H9 (cell line): ENCODE data around the gene FAM83E. TPM values are rescaled to one million over a fixed set of nuclear protein-coding genes. Genes with fewer than 3 reads are reported as not detected.
A peak's percentile ranks its signal among the peaks of the same experiment; 100 is the strongest.

Experiments used
- DNase-seq: peaks from one replicate; pipeline ENCODE4 v3.0.0-alpha.2; 2017
- H2AFZ ChIP-seq: one replicate; pipeline ENCODE4 v1.6.1; 2013; ENCODE audit warnings: mild to moderate bottlenecking, low read length, control low read depth, moderate library complexity
- H2AK5ac ChIP-seq: 2 replicates; pipeline ENCODE4 v1.6.1; 2013; ENCODE audit warnings: low read length, control low read depth, mixed read lengths; ENCODE audit not compliant: insufficient read length
- H2BK120ac ChIP-seq: one replicate; pipeline ENCODE4 v1.6.1; 2013; ENCODE audit warnings: low read depth, mild to moderate bottlenecking, low read length, control low read depth, inconsistent platforms; ENCODE audit not compliant: poor library complexity, severe bottlenecking
- H2BK12ac ChIP-seq: 2 replicates; pipeline ENCODE4 v1.6.1; 2013; ENCODE audit warnings: low read length, control low read depth, mixed read lengths, low read depth; ENCODE audit not compliant: insufficient read length
- H2BK15ac ChIP-seq: 2 replicates; pipeline ENCODE4 v1.6.1; 2013; ENCODE audit warnings: low read depth, low read length, control low read depth
- H2BK20ac ChIP-seq: one replicate; pipeline ENCODE4 v1.6.1; 2013; ENCODE audit warnings: low read depth, mild to moderate bottlenecking, low read length, control low read depth, inconsistent platforms; ENCODE audit not compliant: poor library complexity, severe bottlenecking
- H2BK5ac ChIP-seq: 2 replicates; pipeline ENCODE4 v1.6.1; 2013; ENCODE audit warnings: low read length, control low read depth, mixed read lengths; ENCODE audit not compliant: insufficient read length
- H3K14ac ChIP-seq: 2 replicates; pipeline ENCODE4 v1.6.1; 2013; ENCODE audit warnings: low read length, control low read depth; ENCODE audit not compliant: insufficient read depth
- H3K18ac ChIP-seq: 2 replicates; pipeline ENCODE4 v1.6.1; 2013; ENCODE audit warnings: low read depth, mild to moderate bottlenecking, mixed read lengths, low read length, control low read depth; ENCODE audit not compliant: insufficient read length
- H3K23ac ChIP-seq: 2 replicates; pipeline ENCODE4 v1.6.1; 2013; ENCODE audit warnings: low read length, control low read depth, mixed read lengths, low read depth; ENCODE audit not compliant: insufficient read length
- H3K23me2 ChIP-seq: 2 replicates; pipeline ENCODE4 v1.6.1; 2013; ENCODE audit warnings: low read depth, mild to moderate bottlenecking, mixed read lengths, low read length, control low read depth; ENCODE audit not compliant: insufficient read length, poor library complexity, severe bottlenecking
- H3K27ac ChIP-seq: 2 replicates; pipeline ENCODE4 v1.5.1; 2013; ENCODE audit warnings: low read length, control low read depth, mixed read lengths, low read depth; ENCODE audit not compliant: insufficient read length
- H3K27me3 ChIP-seq: 2 replicates; pipeline ENCODE4 v1.6.1; 2013; ENCODE audit warnings: low read length, control low read depth, inconsistent platforms; ENCODE audit not compliant: insufficient read depth
- H3K4ac ChIP-seq: 2 replicates; pipeline ENCODE4 v1.6.1; 2013; ENCODE audit warnings: low read depth, mild to moderate bottlenecking, control low read depth, inconsistent platforms, low read length, moderate library complexity
- H3K4me1 ChIP-seq: 2 replicates; pipeline ENCODE4 v1.6.1; 2013; ENCODE audit warnings: low read length, control low read depth, inconsistent platforms; ENCODE audit not compliant: insufficient read depth
- H3K4me2 ChIP-seq: 2 replicates; pipeline ENCODE4 v1.6.1; 2013; ENCODE audit warnings: low read length, control low read depth, mixed read lengths; ENCODE audit not compliant: insufficient read length, insufficient read depth
- H3K56ac ChIP-seq: 2 replicates; pipeline ENCODE4 v1.6.1; 2013; ENCODE audit warnings: low read depth, mild to moderate bottlenecking, mixed read lengths, low read length, control low read depth; ENCODE audit not compliant: insufficient read length
- H3K79me1 ChIP-seq: 2 replicates; pipeline ENCODE4 v1.6.1; 2013; ENCODE audit warnings: low read depth, mild to moderate bottlenecking, moderate library complexity, low read length, control low read depth, inconsistent platforms; ENCODE audit not compliant: insufficient read depth, poor library complexity, severe bottlenecking
- H3K79me2 ChIP-seq: 2 replicates; pipeline ENCODE4 v1.6.1; 2013; ENCODE audit warnings: low read length, control low read depth, inconsistent platforms; ENCODE audit not compliant: insufficient read depth
- H3K9ac ChIP-seq: 2 replicates; pipeline ENCODE4 v1.6.1; 2013; ENCODE audit warnings: low read length, control low read depth, mixed read lengths; ENCODE audit not compliant: insufficient read length; ENCODE audit errors: extremely low read depth
- H3K9me3 ChIP-seq: one replicate; pipeline ENCODE4 v1.6.1; 2013; ENCODE audit warnings: low read depth, low read length, inconsistent platforms; ENCODE audit not compliant: control insufficient read depth
- H3T11ph ChIP-seq: one replicate; pipeline ENCODE4 v1.6.1; 2013; ENCODE audit warnings: mild to moderate bottlenecking, low read length, control low read depth, inconsistent platforms
- H4K20me1 ChIP-seq: one replicate; pipeline ENCODE4 v1.6.1; 2013; ENCODE audit not compliant: control insufficient read depth, insufficient read length, insufficient read depth
- H4K5ac ChIP-seq: 2 replicates; pipeline ENCODE4 v1.6.1; 2013; ENCODE audit warnings: low read depth, mild to moderate bottlenecking, mixed read lengths, low read length, control low read depth; ENCODE audit not compliant: insufficient read length
- H4K8ac ChIP-seq: replicated peaks from 2 replicates; pipeline ENCODE4 v1.6.1; 2013; ENCODE audit warnings: low read length, control low read depth, mixed read lengths, low read depth; ENCODE audit not compliant: insufficient read length
- H4K91ac ChIP-seq: 2 replicates; pipeline ENCODE4 v1.6.1; 2013; ENCODE audit warnings: low read depth, mild to moderate bottlenecking, moderate library complexity, mixed read lengths, low read length, control low read depth; ENCODE audit not compliant: insufficient read length
- H3K27ac Mint-ChIP-seq, 3 experiments: 2 replicates in 2 of 3; 3 replicates in 1 of 3; pipeline ENCODE4 v1.8.0; 2020 to 2021; ENCODE audit warnings: mixed read lengths in 3 of 3, mild to moderate bottlenecking in 1 of 3, moderate library complexity in 1 of 3
- H3K27me3 Mint-ChIP-seq: 2 replicates; pipeline ENCODE4 v1.8.0; 2021; ENCODE audit warnings: low read depth, mild to moderate bottlenecking, moderate library complexity, mixed read lengths
- H3K36me3 Mint-ChIP-seq, 3 experiments: 2 replicates in 2 of 3; 3 replicates in 1 of 3; pipeline ENCODE4 v1.8.0; 2020 to 2021; ENCODE audit warnings: low read depth in 3 of 3, mixed read lengths in 3 of 3; ENCODE audit not compliant: insufficient read depth in 1 of 3
- H3K4me1 Mint-ChIP-seq, 2 experiments: 2 replicates each; pipeline ENCODE4 v1.8.0; 2020; ENCODE audit warnings: mixed read lengths in 2 of 2
- H3K4me3 Mint-ChIP-seq, 2 experiments: 2 replicates in 1 of 2; 3 replicates in 1 of 2; pipeline ENCODE4 v1.8.0; 2020 to 2021; ENCODE audit warnings: mild to moderate bottlenecking in 2 of 2, mixed read lengths in 2 of 2, moderate library complexity in 1 of 2
- H3K9me3 Mint-ChIP-seq, 2 experiments: 2 replicates in 1 of 2; 3 replicates in 1 of 2; pipeline ENCODE4 v1.8.0; 2020; ENCODE audit warnings: mild to moderate bottlenecking in 2 of 2, mixed read lengths in 2 of 2, moderate library complexity in 1 of 2
- WGBS: extraction: QIAGEN DNeasy Blood & Tissue Kit; methylation state at CpG from one replicate; pipeline ENCODE4 v1.1.7; 2013; ENCODE audit warnings: missing lambda C conversion rate, low lambda C conversion rate, mixed read lengths; ENCODE audit not compliant: insufficient read length; ENCODE audit errors: extremely low coverage; 5-methylcytosine and 5-hydroxymethylcytosine counted together
- total RNA-seq: library from RNA; stranded (reverse); gene quantifications from 2 replicates; pipeline ENCODE4 v1.2.1, GENCODE V29; 2021
- TF ChIP-seq, protein P1 (sequence below): fragments of 200-600 bp; sonication (generic); conservative IDR thresholded peaks from 3 replicates; pipeline ENCODE4 v1.8.0; 2021; ENCODE audit warnings: antibody characterized with exemption, mild to moderate bottlenecking

The FAM83E gene
- total RNA-seq, 1 experiment from 2014 or later: 9.2 TPM

DNA sequence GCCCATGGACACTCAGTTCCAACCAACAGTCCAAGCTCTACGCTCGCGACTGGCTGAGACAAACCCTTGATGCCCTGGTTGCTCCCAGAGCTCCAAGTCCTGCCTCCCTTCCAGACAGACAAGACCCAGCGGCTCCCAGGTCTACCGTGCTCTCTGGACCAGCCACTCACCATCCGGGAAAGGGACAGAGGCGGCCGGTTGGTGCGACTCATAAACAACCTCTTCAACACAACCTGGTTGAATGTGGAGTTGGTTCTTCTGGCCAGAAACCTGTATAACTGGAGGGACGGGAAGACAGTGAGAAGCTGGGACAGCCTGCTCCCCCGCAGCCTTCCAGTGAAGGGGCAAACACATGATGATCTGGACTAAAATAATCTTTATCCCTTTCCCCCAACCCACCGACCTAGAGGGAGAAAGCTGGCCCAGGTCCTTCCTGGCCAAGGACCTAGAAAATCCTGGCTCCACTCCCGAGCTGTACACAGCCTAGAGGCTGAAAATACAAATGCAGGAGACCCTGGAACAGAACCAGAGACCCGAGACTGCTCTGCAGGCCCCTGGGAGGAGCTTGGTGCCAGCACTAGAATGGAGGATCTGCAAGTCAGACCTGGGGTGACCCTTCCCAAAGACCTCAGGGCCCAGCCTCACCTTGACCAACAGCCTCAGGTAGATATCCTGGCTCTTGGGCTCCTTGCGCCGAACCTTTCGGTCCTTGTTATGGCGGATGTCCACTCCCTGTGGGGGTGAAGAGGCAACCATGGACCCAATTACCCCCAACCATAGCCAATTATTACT is 2.5 kb upstream of the FAM83E start:
- no CpG with 5 or more reads among the region's 18 CpGs for WGBS
- Histone ChIP-seq H3K14ac (no peak overlapping the region), H3K9ac (peak overlapping the region; percentile 99), H3K79me1 (peaks cover 4% of the 10 kb centered on the region), H2BK120ac (no peak overlapping the region), H2BK20ac (no peak overlapping the region), H2AFZ (no peak overlapping the region), H3K56ac (no peak overlapping the region), H3K27me3 (no peaks in the 10 kb centered on the region), H2BK5ac (no peak overlapping the region), H4K8ac (no peak overlapping the region), H3K18ac (no peak overlapping the region), H3K4me2 (peak overlapping the region; percentile 87), H4K5ac (no peak overlapping the region), H3K4me1 (peaks cover 3% of the 10 kb centered on the region; the same call in 1 of the 2 replicates), H4K91ac (no peak overlapping the region), H3T11ph (no peak overlapping the region), H3K23ac (no peak overlapping the region), H3K27ac (no peak overlapping the region), H3K4ac (no peak overlapping the region), H2AK5ac (no peak overlapping the region), H3K9me3 (no peaks in the 10 kb centered on the region), H2BK12ac (no peak overlapping the region), H4K20me1 (no peaks in the 10 kb centered on the region), H2BK15ac (no peak overlapping the region), H3K23me2 (peaks cover 10% of the 10 kb centered on the region), H3K79me2 (peaks cover 18% of the 10 kb centered on the region)
- Mint-ChIP-seq H3K9me3 (no peaks in the 10 kb centered on the region; a peak in 1 of 5 replicates), H3K27ac (peak overlapping the region; percentile 96 to 100 (median 99); a peak in 6 of 7 replicates), H3K27me3 (no peaks in the 10 kb centered on the region; the same call in 1 of the 2 replicates), H3K36me3 (peaks cover 40 to 59% (median 53%) of the 10 kb centered on the region in 3 experiments), H3K4me3 (peak overlapping the region; percentile 97 to 99), H3K4me1 (peaks cover 40 to 54% of the 10 kb centered on the region in 2 experiments)
- DNase-seq: peak; percentile 28
- TF ChIP-seq, protein P1, sequence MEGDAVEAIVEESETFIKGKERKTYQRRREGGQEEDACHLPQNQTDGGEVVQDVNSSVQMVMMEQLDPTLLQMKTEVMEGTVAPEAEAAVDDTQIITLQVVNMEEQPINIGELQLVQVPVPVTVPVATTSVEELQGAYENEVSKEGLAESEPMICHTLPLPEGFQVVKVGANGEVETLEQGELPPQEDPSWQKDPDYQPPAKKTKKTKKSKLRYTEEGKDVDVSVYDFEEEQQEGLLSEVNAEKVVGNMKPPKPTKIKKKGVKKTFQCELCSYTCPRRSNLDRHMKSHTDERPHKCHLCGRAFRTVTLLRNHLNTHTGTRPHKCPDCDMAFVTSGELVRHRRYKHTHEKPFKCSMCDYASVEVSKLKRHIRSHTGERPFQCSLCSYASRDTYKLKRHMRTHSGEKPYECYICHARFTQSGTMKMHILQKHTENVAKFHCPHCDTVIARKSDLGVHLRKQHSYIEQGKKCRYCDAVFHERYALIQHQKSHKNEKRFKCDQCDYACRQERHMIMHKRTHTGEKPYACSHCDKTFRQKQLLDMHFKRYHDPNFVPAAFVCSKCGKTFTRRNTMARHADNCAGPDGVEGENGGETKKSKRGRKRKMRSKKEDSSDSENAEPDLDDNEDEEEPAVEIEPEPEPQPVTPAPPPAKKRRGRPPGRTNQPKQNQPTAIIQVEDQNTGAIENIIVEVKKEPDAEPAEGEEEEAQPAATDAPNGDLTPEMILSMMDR: no peak
